Measurements from ENCODE around the gene ACOXL.

ACOXL gene

GRCh38 chr2:111117598-111118480 lies 385.5 kb downstream of the ACOXL start:
- DNase-seq (ENCODE audit: low read depth) = peak; percentile 75

GRCh38 chr2:111118481-111118980 lies 386.2 kb downstream of the ACOXL start:
- DNase-seq (ENCODE audit: low read depth) = no peak

GRCh38 chr2:111118981-111119821 lies 386.8 kb downstream of the ACOXL start:
- DNase-seq (ENCODE audit: low read depth) = peak; percentile 12

- no peak for DNase-seq (ENCODE audit: low read depth)
Measured at GRCh38 chr2:111119822-111120252, 387.5 kb downstream of the ACOXL start.

GRCh38 chr2:111120253-111121027 lies 388.1 kb downstream of the ACOXL start, which contains the start of gene BCL2L11:
TSS of gene BCL2L11 (plus strand) at chr2:111120914. CDS start at chr2:111123746, 2,832 bp downstream.
- DNase-seq (ENCODE audit: low read depth) = peak; percentile 94

GRCh38 chr2:111121028-111121827 lies 388.9 kb downstream of the ACOXL start:
- peak; percentile 48 for DNase-seq (ENCODE audit: low read depth)

- DNase-seq (ENCODE audit: low read depth) = peak; percentile 90
Measured at GRCh38 chr2:111121828-111122630, 389.7 kb downstream of the ACOXL start.

GRCh38 chr2:111122631-111123421 lies 390.5 kb downstream of the ACOXL start:
- DNase-seq (ENCODE audit: low read depth) = peak; percentile 82

GRCh38 chr2:111123751-111124150 lies 391.4 kb downstream of the ACOXL start:
- DNase-seq (ENCODE audit: low read depth) = no peak

- DNase-seq (ENCODE audit: low read depth) = no peak
Measured at GRCh38 chr2:111126581-111126980, 394.2 kb downstream of the ACOXL start.

- no peak for DNase-seq (ENCODE audit: low read depth)
Measured at GRCh38 chr2:111127351-111127750, 395.0 kb downstream of the ACOXL start.

GRCh38 chr2:111128096-111128495 lies 395.7 kb downstream of the ACOXL start:
- DNase-seq (ENCODE audit: low read depth) = no peak

- no peak for DNase-seq (ENCODE audit: low read depth)
Measured at GRCh38 chr2:111133603-111134002, 401.2 kb downstream of the ACOXL start.

GRCh38 chr2:111134055-111134454 lies 401.7 kb downstream of the ACOXL start:
- no peak for DNase-seq (ENCODE audit: low read depth)

- no peak for DNase-seq (ENCODE audit: low read depth)
Measured at GRCh38 chr2:111135237-111135909, 403.0 kb downstream of the ACOXL start.

GRCh38 chr2:111135910-111136297 lies 403.5 kb downstream of the ACOXL start:
- peak; percentile 45 for DNase-seq (ENCODE audit: low read depth)

GRCh38 chr2:111138839-111139238 lies 406.5 kb downstream of the ACOXL start:
- DNase-seq (ENCODE audit: low read depth) = no peak

GRCh38 chr2:111139637-111140317 lies 407.4 kb downstream of the ACOXL start:
- no peak for DNase-seq (ENCODE audit: low read depth)
